ENCODE data around the gene NGFR.
"Not testable (repeated sequence)": the region's sequence is repeated elsewhere in the genome, so short reads cannot be mapped to it uniquely, and the experiment has no call there.

NGFR gene

DNA sequence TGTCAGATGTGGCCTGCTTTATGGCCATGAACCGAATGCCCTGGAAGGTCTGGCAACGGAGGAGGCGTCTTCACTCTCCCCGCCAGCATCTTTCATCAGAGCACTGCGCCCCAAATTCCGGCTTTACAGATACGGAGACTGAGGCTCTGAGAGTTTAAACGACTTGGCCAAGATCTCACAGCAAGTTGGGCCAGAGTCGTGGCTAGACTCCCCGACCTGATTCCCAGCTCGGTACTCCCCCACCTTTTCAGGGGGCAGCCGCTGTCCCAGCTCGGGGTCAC, 1.7 kb downstream of the NGFR start:
- no peak for FAIRE-seq

DNA sequence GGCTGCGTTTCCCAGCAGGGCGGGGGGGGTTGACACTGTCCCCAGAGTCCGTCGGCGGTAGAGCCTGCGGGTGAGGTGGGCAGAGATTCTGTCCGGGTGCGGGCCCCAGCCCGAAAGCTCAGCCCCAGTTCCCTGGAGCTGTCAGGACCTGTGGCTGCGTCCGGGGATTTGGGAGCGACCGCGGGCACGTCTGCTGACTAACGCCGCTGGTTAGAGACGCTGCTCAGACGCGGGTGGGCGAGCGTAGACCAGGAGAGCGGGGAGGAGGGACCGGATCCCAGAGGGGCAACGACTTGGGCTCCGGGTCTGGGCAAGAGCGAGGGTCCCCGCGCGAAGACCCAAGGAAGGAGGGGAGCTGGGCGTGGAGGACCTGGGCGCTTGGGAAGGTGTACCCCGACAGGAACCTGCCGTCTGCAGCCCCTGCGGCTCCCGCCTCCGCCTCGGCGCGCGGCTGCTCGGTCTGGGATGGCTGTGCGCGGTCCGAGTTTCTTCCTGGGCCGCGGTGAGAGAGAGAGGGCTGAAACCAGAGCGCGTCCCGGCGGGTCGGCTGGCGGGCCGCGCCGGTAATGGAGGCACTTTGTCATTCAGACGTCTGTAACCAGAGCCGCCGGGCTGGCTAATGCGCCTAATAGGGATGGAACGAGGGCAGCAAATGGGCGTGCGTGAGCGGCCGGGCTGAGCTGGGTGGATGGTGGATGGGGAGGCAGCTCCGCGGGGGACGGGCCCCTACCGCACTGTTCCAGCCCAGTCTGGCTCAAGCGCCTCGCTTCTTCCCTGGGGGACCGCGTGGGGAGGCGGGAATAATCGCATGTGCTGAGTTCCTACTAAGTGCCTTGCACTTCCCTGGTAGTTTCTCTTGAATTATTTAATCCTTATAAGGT, 2.3 kb downstream of the NGFR start:
- no peak for FAIRE-seq

DNA sequence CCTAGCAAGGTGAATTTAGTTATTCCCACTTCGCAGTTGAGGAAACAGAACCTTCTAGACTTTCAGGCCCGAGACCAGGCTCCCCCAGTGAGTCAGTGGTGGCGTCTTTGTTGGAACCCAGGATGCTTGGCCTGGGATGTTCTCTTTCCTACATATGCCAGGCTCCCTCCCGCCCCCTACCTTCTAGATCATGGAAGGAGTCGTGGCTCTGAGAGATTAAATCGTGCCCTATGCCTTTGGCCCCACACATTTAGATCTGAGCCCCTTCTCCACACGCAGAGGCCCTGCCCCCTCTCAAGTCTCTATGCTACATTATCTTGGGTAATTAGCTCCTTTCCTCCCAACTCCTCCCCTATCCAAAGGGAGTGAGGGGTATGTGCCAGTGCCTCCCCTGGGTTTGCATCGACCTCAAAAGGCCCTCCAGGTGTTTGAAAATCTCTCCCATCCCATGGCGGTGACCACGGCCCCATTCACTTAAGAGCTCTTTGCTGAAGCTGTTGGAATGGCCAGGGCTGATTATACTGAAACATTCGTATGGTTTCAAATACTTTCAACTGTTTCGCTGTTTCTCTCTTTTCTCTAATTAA, 3.0 kb downstream of the NGFR start:
- FAIRE-seq, result no peak

DNA sequence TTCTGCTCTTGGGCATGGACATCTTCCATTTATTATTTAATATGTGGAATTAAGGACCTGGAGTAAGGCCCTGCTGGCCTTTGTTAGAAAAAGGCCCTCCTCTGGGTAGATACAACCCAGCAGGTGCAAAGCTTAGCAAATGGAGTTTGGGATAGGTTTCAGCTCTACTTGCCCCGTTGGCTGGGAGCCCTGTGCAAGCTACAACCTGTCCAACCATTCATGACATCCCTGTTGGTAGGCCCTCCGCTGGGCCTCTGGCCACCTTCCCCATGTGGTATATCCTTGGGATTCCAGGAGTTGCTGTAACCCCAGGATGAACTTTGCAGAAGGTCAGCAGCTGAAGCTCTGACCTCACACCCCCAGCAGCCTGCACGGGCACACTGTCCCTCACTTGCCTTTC, 6.4 kb downstream of the NGFR start:
- FAIRE-seq, result no peak

DNA sequence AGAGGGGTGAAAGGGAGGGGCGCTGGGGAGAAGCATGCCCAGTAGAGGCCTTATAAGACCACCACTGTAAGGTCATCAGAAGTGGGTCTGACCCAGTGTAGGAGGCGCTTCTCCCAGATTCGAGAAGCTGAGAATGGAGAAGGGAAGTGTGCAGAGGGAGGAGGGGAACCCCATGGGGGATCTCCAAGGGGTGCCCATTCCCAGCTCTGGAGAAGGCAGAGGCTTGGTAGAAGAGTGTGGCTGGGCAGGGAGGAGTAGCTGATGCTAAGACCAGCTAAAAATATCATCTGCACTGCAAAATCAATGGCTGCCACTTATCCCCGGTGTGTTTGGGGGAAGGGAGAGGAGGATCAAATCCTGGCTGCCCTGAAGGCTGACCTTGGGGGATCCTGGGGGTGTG, 7.2 kb downstream of the NGFR start:
- no peak for FAIRE-seq

DNA sequence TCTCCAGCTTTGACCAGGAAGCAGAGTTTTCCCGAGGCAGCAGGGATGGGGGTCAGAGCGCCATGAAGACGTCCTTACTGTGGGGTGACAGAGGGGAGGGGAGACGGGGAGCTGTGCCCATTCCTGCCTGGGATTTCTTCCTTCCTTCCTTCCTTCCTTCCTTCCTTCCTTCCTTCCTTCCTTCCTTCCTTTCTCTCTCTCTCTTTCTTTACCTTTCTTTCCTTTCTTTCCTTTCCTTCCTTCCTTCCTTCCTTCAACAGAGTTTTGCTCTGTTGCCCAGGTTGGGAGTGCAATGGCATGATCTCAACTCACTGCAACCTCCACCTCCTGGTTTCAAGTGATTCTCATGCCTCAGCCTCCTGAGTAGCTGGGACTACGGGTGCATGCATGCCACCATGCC, 7.6 kb downstream of the NGFR start:
- FAIRE-seq, result not testable (repeated sequence)

DNA sequence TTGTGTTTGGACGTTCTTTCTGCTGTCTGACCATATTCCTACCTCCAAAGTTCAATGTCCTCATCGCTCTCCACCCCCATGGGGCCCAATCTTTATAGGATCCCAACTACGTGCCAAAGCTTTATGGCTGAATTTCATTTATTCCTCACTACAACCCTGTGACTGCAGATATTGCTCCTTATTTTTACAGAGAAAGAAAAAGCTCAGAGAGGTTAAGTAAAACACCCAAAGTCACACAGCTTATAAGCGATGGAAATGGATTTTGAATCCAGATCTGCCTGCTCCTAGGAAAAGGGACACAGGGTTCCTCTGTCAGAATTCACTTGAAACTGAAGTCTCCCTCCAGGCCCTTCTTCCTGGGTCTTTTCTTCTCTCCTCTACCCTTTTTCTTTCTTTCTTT, 9.3 kb downstream of the NGFR start:
- no peak for FAIRE-seq

DNA sequence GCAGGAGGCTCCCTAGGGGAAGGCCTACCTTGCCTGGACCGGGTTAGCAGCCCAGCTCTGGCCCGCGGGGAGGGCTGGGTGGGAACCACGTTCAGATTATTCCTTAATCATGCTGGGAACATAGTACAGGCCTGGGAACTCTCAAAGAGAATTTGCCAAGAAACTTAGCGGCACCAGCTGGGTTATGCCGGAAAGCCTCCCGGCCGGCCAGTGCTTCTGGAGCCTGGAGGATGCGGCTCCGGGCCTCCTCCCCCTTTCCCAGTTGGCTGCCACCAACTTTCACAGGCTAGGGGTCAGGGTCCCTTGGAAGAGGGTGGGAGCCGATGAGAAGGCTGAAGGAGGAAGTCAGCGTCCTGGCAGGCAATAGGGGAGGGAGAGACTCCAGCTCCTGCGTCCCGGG, 10.8 kb downstream of the NGFR start:
- no peak for FAIRE-seq

DNA sequence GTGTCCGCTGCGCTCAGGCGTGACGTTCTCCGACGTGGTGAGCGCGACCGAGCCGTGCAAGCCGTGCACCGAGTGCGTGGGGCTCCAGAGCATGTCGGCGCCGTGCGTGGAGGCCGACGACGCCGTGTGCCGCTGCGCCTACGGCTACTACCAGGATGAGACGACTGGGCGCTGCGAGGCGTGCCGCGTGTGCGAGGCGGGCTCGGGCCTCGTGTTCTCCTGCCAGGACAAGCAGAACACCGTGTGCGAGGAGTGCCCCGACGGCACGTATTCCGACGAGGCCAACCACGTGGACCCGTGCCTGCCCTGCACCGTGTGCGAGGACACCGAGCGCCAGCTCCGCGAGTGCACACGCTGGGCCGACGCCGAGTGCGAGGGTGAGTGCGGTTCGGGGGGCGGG, 11.2 kb downstream of the NGFR start:
- no peak for FAIRE-seq

DNA sequence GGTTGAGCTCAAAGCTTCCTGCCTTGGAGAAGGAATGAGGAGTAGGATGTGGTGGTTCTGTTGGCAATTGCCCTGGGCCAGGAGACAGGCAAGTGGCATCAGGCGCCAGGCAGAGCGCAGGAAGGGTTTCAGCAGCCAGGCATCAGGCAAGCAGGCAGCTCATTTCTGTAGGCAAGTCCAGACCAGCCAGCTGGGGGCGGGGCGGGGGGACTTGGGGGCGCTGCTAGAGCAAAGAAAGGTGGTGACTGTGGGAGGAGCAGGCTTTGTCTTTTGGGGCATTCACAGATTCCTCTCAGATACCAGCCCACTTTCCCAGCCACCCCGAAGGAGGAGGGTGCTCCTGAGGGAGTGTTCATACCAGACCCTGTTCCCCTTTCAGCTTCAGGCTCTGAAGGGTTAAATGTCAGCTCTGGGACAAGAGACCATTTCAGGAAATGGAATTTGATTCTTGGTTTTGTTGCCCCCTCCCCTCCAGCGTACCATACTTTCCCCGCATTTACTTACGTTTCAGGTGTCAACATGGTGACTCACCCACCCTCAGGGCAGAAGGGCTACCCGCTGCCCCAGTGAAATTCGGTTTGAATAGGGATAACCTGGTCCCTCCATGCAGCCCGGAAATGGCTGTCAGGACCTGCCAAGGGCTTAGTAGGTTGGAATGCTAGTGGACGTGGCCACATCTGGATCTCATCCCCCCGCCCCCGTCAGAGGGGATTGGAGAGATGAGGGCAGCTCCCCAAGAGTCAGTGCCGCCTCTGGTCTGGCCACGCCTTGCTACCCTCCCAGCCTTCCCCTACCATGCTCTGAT, 13.2 kb downstream of the NGFR start:
- no peak for FAIRE-seq

DNA sequence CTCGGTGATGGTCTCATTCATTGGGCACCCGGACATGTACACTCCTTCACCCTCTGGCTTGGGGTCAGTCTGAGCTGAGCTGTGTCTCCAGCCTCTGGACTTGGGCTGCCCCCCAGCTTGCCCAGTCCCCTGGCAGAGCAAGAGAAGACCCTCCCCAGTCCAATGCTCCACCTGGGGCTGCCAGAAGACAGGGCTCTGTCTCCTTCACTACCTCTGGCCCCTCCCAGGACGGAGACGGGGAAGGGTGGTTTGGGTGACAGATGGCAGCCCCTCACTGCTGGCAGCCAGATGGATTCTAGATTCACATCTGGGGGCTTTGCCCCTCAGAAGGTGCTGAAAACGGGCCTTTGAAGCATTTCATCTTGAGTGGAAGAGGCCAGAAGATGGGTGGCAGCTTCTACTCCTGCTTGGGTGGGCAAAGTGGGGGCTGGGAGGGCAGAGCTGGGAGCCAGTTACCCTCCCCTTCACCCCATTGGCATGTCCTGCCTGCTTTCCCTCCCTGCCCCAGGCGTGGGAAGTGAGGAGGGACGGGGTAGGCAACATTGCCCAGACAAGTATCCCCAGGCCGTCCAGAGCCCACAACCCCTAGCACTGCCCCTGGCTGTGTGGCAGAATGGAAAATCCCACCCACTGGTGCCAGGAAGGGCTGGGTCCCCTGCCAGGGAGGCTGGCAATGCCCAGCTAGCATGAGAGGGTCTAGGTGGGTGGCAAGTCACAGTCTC, 13.9 kb downstream of the NGFR start:
- FAIRE-seq, result no peak

DNA sequence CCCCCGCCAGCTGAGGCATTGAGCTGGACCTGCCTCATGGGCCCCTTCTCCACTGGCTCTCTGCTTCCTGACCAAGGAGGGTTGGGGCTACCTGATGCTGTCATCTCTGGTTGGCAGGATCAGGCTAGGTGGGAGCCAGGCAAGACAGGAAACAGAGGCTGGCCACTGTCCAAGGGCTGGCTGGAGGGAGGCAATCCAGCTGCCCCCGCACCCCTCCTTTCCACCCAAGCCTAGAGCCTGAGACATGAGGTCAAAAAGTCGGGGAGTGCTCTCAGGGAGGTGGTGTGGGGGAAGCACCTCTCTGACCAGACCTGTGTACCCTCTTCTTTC, 14.5 kb downstream of the NGFR start:
- no peak for FAIRE-seq

DNA sequence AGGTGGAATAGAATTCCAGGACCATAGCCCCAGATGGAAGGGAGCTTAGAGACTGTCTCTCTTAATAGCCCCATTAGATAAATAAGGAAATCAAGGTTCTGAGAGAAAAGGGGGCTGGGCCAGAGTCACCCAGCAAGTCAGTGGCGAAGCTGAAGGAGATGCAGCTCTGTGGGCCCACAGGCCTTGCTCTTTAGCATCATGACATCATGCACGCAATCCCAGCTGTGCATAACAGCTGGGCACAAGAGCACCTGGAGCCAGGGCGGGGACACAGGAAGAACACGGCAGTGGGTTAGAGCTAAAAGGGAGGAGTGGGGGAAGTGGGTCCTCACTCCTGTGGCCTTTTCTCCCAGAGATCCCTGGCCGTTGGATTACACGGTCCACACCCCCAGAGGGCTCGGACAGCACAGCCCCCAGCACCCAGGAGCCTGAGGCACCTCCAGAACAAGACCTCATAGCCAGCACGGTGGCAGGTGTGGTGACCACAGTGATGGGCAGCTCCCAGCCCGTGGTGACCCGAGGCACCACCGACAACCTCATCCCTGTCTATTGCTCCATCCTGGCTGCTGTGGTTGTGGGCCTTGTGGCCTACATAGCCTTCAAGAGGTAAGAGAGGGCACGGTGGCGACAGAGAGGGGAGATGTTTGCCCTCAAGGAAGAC, 15.1 kb downstream of the NGFR start:
- no peak for FAIRE-seq

DNA sequence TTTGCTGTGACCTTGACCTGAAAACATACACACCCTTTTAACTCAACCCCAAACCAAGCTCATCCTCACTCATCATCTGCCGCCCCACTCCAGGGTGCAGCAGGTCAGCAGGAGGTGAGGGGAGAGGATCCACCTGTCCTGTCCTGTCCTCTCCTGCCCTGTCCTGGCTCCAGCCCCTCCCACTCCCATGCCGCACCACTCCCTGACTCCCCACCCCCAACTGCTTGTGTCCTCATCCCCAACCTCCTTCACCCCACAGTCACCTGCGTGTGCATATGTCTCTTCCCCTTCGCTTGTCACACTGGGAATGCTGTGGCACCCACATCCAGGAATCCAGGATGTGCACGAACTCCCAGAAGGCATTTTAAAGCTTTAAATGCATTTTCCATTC, 15.6 kb downstream of the NGFR start:
- no peak for FAIRE-seq

DNA sequence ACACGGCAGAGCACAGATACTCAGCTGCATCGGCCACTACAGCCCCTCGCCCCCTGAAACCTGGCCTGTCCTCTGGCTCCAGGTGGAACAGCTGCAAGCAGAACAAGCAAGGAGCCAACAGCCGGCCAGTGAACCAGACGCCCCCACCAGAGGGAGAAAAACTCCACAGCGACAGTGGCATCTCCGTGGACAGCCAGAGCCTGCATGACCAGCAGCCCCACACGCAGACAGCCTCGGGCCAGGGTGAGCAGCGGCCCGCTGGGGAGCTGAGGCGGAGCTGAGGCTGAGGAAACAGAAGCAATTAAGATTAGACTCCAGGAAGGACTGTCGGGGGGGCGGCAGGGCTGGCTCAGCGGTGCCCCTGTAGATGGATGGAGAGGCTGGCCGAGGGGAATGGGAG, 16.7 kb downstream of the NGFR start:
- FAIRE-seq, result no peak

DNA sequence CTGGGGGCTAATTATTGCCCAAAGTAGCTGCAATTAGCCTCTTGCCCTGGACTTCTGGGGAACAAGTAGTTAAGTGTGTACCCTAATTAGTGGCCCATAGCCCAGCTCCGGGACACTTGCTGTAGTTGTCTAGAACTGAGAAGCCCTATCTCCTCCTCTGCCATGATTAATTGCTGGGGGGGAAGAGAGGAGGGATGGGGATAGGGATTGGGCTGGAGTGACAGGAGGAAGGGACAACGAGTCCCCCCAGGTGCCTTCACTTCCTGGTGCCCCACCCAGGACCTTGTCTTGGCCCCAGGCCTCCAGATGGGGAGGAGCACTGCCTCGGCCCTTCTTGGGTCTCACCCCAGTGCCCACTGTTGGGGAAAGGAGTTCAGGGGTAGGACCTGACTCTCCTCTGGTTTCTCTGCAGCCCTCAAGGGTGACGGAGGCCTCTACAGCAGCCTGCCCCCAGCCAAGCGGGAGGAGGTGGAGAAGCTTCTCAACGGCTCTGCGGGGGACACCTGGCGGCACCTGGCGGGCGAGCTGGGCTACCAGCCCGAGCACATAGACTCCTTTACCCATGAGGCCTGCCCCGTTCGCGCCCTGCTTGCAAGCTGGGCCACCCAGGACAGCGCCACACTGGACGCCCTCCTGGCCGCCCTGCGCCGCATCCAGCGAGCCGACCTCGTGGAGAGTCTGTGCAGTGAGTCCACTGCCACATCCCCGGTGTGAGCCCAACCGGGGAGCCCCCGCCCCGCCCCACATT, 17.4 kb downstream of the NGFR start:
- FAIRE-seq, result no peak

DNA sequence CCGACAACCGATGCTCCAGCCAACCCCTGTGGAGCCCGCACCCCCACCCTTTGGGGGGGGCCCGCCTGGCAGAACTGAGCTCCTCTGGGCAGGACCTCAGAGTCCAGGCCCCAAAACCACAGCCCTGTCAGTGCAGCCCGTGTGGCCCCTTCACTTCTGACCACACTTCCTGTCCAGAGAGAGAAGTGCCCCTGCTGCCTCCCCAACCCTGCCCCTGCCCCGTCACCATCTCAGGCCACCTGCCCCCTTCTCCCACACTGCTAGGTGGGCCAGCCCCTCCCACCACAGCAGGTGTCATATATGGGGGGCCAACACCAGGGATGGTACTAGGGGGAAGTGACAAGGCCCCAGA, 17.9 kb downstream of the NGFR start:
- no peak for FAIRE-seq

DNA sequence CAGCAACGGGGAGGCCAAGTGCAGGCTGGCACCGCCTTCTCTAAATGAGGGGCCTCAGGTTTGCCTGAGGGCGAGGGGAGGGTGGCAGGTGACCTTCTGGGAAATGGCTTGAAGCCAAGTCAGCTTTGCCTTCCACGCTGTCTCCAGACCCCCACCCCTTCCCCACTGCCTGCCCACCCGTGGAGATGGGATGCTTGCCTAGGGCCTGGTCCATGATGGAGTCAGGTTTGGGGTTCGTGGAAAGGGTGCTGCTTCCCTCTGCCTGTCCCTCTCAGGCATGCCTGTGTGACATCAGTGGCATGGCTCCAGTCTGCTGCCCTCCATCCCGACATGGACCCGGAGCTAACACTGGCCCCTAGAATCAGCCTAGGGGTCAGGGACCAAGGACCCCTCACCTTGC, 18.5 kb downstream of the NGFR start:
- no peak for FAIRE-seq

DNA sequence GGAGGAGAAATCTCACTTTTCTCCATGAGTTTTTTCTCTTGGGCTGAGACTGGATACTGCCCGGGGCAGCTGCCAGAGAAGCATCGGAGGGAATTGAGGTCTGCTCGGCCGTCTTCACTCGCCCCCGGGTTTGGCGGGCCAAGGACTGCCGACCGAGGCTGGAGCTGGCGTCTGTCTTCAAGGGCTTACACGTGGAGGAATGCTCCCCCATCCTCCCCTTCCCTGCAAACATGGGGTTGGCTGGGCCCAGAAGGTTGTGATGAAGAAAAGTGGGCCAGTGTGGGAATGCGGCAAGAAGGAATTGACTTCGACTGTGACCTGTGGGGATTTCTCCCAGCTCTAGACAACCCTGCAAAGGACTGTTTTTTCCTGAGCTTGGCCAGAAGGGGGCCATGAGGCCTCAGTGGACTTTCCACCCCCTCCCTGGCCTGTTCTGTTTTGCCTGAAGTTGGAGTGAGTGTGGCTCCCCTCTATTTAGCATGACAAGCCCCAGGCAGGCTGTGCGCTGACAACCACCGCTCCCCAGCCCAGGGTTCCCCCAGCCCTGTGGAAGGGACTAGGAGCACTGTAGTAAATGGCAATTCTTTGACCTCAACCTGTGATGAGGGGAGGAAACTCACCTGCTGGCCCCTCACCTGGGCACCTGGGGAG, 19.1 kb downstream of the NGFR start:
- FAIRE-seq, result no peak

DNA sequence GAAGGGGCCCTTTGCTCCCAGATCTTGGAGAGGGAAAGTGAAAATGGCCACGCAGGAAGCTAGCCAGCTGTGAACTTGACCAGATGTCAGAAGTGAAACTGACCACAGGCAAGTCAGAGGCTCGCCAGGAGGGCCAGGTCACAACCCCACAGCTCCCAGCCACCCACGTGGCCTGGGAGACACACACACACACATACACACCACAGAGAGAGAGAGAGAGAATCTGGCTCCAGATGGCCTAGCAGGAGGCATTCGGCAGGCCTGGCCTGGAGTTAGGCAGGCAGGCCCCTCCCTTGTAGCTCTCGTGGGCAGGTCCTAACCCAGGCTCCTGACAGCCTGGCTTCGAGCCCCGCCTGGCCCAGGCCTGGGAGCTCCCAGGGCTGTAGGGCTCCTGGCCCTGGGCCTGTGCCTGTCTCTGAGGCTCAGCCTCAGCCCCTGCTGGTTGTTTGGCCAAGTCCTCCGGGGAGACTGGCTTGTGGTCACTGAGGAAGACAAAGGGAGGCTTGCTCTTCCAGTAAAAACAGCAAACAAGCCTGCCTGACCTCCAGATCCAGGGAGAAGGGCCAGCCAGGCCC, 20.2 kb downstream of the NGFR start:
- FAIRE-seq, result no peak

DNA sequence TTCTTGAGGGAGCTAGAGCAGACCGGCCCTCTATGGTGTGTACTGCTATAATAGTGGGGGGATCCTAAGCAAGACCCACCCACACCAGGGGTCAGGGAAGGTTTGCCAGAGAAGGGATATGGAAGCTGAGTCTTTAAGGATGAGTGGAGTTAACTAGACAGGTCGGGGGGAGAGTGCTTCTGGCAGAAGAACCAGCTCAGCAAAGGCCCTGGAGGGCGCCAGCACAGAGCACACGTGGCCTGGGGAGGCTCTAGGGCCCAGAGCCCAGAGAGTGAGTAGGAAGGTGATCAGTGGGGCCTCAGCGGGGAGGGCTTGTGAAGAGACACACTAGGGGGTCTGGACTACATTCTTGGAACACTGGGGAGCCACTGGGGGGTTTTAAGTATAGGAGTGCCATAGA, 21.1 kb downstream of the NGFR start:
- FAIRE-seq, result no peak

All from islet of Langerhans (tissue), 1 donor.